Neural cell (in vitro differentiated cells): ENCODE results near the gene COL4A1. TPM values are rescaled to one million over a fixed set of nuclear protein-coding genes. Genes with fewer than 3 reads are reported as not detected.
A peak's percentile ranks its signal among the peaks of the same experiment; 100 is the strongest.

ENCODE experiments used
- H2AFZ ChIP-seq: fragments of 200-600, 300-800 bp; sonication (generic), shearing (Covaris generic); 2 replicates; pipeline ENCODE4 v1.6.0; 2014; ENCODE audit warnings: low read depth, mild to moderate bottlenecking, antibody characterized with exemption, low read length, moderate library complexity
- H3F3A ChIP-seq: fragments of 200-600 bp; shearing (Covaris generic); 2 replicates; pipeline ENCODE4 v1.6.1; 2016; ENCODE audit warnings: mild to moderate bottlenecking, moderate library complexity, mixed read lengths, antibody characterized with exemption, low read length; ENCODE audit not compliant: insufficient read depth, poor library complexity, severe bottlenecking
- H3K27ac ChIP-seq: fragments of 200-600, 300-800 bp; sonication (generic), shearing (Covaris generic); 2 replicates; pipeline ENCODE4 v1.5.1; 2014; ENCODE audit warnings: mild to moderate bottlenecking, low read length, moderate library complexity
- H3K27me3 ChIP-seq: fragments of 300-800, 200-600 bp; sonication (generic), shearing (Covaris generic); 2 replicates; pipeline ENCODE4 v1.6.0; 2014; ENCODE audit warnings: mild to moderate bottlenecking, low read depth, low read length, moderate library complexity; ENCODE audit not compliant: insufficient read depth
- H3K36me3 ChIP-seq: fragments of 300-800, 200-600 bp; sonication (generic), shearing (Covaris generic); 2 replicates; pipeline ENCODE4 v1.5.1; 2014; ENCODE audit warnings: mild to moderate bottlenecking, antibody characterized with exemption, low read length, moderate library complexity; ENCODE audit not compliant: insufficient read depth
- H3K4me2 ChIP-seq: fragments of 300-800, 200-600 bp; sonication (generic), shearing (Covaris generic); 2 replicates; pipeline ENCODE4 v1.6.0; 2014; ENCODE audit warnings: mild to moderate bottlenecking, low read length
- H3K4me3 ChIP-seq: fragments of 300-800, 200-600 bp; sonication (generic), shearing (Covaris generic); 2 replicates; pipeline ENCODE4 v1.5.1; 2014; ENCODE audit warnings: mild to moderate bottlenecking, low read length, moderate library complexity
- H3K79me2 ChIP-seq: fragments of 200-600 bp; shearing (Covaris generic); replicated peaks from 2 replicates; pipeline ENCODE4 v1.6.0; 2014; ENCODE audit warnings: mild to moderate bottlenecking, low read length, moderate library complexity; ENCODE audit not compliant: insufficient read depth
- H3K9ac ChIP-seq: fragments of 300-800, 200-600 bp; sonication (generic), shearing (Covaris generic); 2 replicates; pipeline ENCODE4 v1.6.1; 2016; ENCODE audit warnings: mild to moderate bottlenecking, low read length, mixed read lengths
- H3K9me2 ChIP-seq: fragments of 200-600 bp; shearing (Covaris generic); 2 replicates; pipeline ENCODE4 v1.6.1; 2016; ENCODE audit warnings: mild to moderate bottlenecking, low read length, mixed read lengths; ENCODE audit not compliant: insufficient read depth
- H3K9me3 ChIP-seq: fragments of 200-600, 300-800 bp; sonication (generic), shearing (Covaris generic); 2 replicates; pipeline ENCODE4 v1.6.1; 2016; ENCODE audit warnings: mild to moderate bottlenecking, mixed run types, low read length, moderate library complexity, mixed read lengths
- H4K20me1 ChIP-seq: fragments of 200-600 bp; shearing (Covaris generic); 2 replicates; pipeline ENCODE4 v1.6.1; 2016; ENCODE audit warnings: mild to moderate bottlenecking, mixed run types; ENCODE audit not compliant: insufficient read depth
- EP300 ChIP-seq: fragments of 450-650 bp; conservative IDR thresholded peaks from 2 replicates; pipeline ENCODE4 v1.6.1; 2014; ENCODE audit warnings: antibody characterized with exemption, mild to moderate bottlenecking, moderate library complexity; ENCODE audit not compliant: poor library complexity, severe bottlenecking
- EZH2 ChIP-seq: fragments of 200-600, 300-800 bp; shearing (Covaris generic), sonication (generic); IDR thresholded peaks from 2 replicates; pipeline ENCODE4 v1.6.1; 2014; ENCODE audit warnings: antibody characterized with exemption, low read length, borderline replicate concordance, mild to moderate bottlenecking; ENCODE audit not compliant: insufficient read depth, poor library complexity, severe bottlenecking
- MXI1 ChIP-seq: fragments of 450-650 bp; conservative IDR thresholded peaks from 2 replicates; pipeline ENCODE4 v1.6.1; 2014; ENCODE audit warnings: antibody characterized with exemption, mild to moderate bottlenecking; ENCODE audit not compliant: poor library complexity, severe bottlenecking
- POLR2AphosphoS5 ChIP-seq: IDR thresholded peaks from 2 replicates; pipeline ENCODE4 v1.6.1; 2012
- RAD21 ChIP-seq: fragments of 450-650 bp; conservative IDR thresholded peaks from 2 replicates; pipeline ENCODE4 v1.6.1; 2014; ENCODE audit warnings: antibody characterized with exemption, mild to moderate bottlenecking, moderate library complexity
- SMC3 ChIP-seq: fragments of 450-650 bp; conservative IDR thresholded peaks from 2 replicates; pipeline ENCODE4 v1.6.1; 2014; ENCODE audit warnings: antibody characterized with exemption, mild to moderate bottlenecking, moderate library complexity; ENCODE audit not compliant: poor library complexity
- TAF1 ChIP-seq: IDR thresholded peaks from 2 replicates; pipeline ENCODE4 v1.6.1; 2012; ENCODE audit warnings: low read depth
- polyA plus RNA-seq: library from polyadenylated mRNA; depleted of rRNA; stranded (reverse); fragments of >200 nt; gene quantifications from 2 replicates; pipeline ENCODE4 v1.2.3, GENCODE V29; 2014
- TF ChIP-seq, protein P1 (sequence below): fragments of 450-650 bp; IDR thresholded peaks from 2 replicates; pipeline ENCODE4 v1.5.1; 2014; ENCODE audit warnings: antibody characterized with exemption, mild to moderate bottlenecking, moderate library complexity; ENCODE audit not compliant: poor library complexity, severe bottlenecking
- TF ChIP-seq, protein P2 (sequence below): IDR thresholded peaks from 2 replicates; pipeline ENCODE4 v1.6.1; 2012; ENCODE audit warnings: borderline replicate concordance

COL4A1 gene
- polyA plus RNA-seq, 1 donor from 2014 or later, result 13.1 TPM

- no peaks in the 10 kb centered on the region for H3K79me2 ChIP-seq
- H3K9me2 ChIP-seq, result no peaks in the 10 kb centered on the region
- no peaks in the 10 kb centered on the region for H3K27me3 ChIP-seq
- H3K4me2 ChIP-seq, result no peak overlapping the region
- H3K36me3 ChIP-seq, result no peaks in the 10 kb centered on the region
- no peak overlapping the region for H2AFZ ChIP-seq
- TF ChIP-seq, protein P1, sequence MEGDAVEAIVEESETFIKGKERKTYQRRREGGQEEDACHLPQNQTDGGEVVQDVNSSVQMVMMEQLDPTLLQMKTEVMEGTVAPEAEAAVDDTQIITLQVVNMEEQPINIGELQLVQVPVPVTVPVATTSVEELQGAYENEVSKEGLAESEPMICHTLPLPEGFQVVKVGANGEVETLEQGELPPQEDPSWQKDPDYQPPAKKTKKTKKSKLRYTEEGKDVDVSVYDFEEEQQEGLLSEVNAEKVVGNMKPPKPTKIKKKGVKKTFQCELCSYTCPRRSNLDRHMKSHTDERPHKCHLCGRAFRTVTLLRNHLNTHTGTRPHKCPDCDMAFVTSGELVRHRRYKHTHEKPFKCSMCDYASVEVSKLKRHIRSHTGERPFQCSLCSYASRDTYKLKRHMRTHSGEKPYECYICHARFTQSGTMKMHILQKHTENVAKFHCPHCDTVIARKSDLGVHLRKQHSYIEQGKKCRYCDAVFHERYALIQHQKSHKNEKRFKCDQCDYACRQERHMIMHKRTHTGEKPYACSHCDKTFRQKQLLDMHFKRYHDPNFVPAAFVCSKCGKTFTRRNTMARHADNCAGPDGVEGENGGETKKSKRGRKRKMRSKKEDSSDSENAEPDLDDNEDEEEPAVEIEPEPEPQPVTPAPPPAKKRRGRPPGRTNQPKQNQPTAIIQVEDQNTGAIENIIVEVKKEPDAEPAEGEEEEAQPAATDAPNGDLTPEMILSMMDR, result peak; percentile 26
- no peak for TF ChIP-seq EP300
- no peaks in the 10 kb centered on the region for H3F3A ChIP-seq
- no peaks in the 10 kb centered on the region for H4K20me1 ChIP-seq
- H3K27ac ChIP-seq, result no peak overlapping the region
- no peak overlapping the region for H3K4me3 ChIP-seq
- no peak overlapping the region for H3K9ac ChIP-seq
- no peaks in the 10 kb centered on the region for H3K9me3 ChIP-seq
Measured at GRCh38 chr13:110116072-110116487, 190.9 kb downstream of the COL4A1 start.

DNA sequence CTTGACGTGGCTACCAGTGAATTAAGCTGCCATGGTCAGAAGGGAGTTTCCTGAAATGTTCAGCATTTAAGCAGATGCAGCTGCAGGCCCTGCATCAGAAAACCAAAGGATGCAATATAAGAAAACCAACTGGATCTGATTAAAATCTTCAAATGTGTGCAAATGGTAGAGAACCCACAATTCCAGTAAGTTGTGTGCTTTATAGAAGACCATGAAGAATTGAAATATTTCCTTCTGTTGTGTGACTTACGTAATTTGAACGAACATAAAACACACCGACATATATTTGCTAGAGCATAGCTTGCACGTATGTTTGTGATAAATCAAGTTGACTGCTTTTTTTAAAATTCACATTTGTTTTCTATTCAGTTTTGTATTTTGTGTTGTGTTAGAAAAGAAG is 191.4 kb downstream of the COL4A1 start:
- Histone ChIP-seq H3K4me3 (no peak overlapping the region), H3K9ac (no peak overlapping the region), H3K27ac (no peak overlapping the region), H3K9me3 (no peaks in the 10 kb centered on the region), H3K79me2 (no peaks in the 10 kb centered on the region), H3F3A (no peaks in the 10 kb centered on the region), H4K20me1 (no peaks in the 10 kb centered on the region), H3K9me2 (no peaks in the 10 kb centered on the region), H3K4me2 (no peak overlapping the region), H3K27me3 (no peaks in the 10 kb centered on the region), H2AFZ (no peak overlapping the region), H3K36me3 (no peaks in the 10 kb centered on the region)
- TF ChIP-seq EP300 (no peak), SMC3 (no peak), MXI1 (no peak), RAD21 (no peak), TAF1 (no peak), POLR2AphosphoS5 (no peak), EZH2 (no peak)
- TF ChIP-seq, protein P2, sequence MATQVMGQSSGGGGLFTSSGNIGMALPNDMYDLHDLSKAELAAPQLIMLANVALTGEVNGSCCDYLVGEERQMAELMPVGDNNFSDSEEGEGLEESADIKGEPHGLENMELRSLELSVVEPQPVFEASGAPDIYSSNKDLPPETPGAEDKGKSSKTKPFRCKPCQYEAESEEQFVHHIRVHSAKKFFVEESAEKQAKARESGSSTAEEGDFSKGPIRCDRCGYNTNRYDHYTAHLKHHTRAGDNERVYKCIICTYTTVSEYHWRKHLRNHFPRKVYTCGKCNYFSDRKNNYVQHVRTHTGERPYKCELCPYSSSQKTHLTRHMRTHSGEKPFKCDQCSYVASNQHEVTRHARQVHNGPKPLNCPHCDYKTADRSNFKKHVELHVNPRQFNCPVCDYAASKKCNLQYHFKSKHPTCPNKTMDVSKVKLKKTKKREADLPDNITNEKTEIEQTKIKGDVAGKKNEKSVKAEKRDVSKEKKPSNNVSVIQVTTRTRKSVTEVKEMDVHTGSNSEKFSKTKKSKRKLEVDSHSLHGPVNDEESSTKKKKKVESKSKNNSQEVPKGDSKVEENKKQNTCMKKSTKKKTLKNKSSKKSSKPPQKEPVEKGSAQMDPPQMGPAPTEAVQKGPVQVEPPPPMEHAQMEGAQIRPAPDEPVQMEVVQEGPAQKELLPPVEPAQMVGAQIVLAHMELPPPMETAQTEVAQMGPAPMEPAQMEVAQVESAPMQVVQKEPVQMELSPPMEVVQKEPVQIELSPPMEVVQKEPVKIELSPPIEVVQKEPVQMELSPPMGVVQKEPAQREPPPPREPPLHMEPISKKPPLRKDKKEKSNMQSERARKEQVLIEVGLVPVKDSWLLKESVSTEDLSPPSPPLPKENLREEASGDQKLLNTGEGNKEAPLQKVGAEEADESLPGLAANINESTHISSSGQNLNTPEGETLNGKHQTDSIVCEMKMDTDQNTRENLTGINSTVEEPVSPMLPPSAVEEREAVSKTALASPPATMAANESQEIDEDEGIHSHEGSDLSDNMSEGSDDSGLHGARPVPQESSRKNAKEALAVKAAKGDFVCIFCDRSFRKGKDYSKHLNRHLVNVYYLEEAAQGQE, result no peak
- TF ChIP-seq, protein P1, result no peak
